Stimulated activated CD4-positive, alpha-beta T cell treated with anti-CD3 and anti-CD28 coated beads, Interleukin-1b, Interleukin-23, amount 100 ng/mL, for 48 hours (primary cell): ENCODE results near the gene DENND1A.
"Not testable (repeated sequence)": the region's sequence is repeated elsewhere in the genome, so short reads cannot be mapped to it uniquely, and the experiment has no call there.

Experiments
- DNase-seq: peaks from one replicate; pipeline ENCODE4 v3.0.0-alpha.2; 2020

DENND1A gene

DNA sequence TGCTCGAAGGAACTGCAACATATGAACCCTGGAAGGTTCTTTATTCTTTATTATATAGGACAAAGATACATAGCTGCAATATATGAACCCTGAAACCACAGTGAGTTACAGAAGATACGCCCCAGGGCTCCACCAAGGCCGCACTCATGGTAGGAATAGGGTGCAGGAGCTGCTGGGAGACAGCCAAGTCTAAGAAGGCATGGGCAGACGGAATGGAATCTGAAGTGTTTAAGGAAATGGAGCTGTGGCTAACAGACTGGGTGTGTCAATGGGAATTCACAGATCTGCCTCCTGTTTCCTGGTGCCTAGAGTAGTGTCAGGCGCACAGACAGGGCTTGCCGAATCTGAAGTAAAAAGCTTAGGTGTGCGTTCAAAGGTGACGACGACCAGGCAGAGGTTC lies 286.4 kb downstream of the DENND1A start:
- no peak for DNase-seq

DNA sequence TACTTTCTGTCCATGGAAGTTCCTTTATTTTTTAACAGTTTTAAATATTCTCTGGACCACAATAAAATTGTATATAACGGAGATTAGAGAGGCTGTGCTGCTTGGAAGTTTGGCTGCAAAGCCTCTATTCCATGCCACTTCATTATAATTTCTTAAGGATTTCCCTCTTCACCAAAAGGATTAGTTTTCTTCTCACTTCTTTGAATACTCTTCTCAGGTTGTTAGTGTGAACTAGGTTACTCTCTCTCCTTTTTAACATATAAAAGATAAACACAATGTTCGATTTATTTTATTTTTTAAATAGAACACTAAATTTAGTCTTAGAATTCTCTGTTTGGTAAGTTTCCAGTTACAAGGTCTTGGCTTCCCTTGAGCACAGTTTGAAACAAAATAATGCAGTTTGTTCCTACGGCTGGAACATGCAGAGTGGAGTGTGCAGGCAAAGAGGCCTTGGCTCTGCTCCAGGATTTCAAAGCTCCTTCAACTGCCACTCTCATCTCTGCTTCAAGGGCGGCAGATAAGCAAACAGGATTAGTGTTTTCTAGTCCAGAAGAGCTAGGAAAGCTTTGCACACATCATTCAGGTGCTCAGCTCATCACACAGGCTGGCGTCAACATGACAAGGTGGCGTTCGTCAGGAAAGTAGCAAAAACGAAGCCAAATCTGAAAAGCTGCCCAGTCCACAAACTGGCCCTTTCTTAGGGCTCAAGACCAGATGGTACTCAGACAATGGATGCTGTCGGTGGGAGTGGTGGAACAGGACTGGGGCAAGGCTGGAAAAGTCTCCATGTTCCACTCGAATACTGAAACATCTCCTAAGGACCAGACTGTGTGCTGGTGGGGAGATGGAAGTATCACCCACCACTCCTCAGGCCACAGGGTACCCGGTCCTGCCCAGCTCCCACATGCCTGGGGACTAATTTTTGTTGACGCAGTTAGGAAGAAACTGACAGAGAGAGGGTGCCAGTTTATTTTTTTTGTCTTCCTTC lies 287.3 kb downstream of the DENND1A start:
- DNase-seq, result no peak

DNA sequence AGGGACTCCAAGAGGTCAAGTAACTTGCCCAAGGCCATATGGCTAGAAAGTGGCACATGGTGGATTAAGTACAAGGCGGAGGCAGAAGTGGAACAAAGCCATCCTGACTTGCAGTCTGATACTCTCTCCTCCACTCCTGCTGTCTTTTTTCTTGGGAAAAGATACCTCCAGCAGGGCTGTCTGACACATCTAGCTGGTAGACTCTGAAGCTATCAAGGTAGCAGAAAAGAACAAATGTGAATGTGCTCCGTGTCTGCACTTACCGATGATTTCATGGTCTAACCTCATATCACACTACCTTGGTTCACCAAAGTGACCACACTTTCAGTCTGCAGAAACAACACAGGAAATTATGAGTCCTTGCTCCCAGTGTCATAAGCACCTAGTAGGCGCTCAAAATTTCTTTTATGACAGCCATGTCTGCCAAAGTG lies 289.1 kb downstream of the DENND1A start:
- peak; percentile 20 for DNase-seq

DNA sequence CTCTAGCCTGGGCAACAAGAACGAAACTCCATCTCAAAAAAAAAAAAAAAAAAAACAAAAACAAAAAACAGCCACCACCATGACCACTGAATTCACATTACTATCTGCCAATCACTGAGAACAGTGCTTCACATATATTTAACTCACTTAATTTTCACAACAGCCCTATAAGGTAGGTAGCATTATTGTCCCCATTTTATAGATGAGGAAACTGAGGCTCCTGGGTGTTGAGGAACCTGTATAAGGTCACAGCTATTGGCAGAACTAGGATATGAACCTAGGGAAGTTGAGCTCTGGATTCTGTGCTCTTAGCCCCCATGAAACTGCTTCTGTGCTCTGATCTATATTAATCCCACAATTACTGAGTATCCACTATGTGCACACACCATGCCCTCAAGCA lies 290.2 kb downstream of the DENND1A start:
- DNase-seq, result no peak

DNA sequence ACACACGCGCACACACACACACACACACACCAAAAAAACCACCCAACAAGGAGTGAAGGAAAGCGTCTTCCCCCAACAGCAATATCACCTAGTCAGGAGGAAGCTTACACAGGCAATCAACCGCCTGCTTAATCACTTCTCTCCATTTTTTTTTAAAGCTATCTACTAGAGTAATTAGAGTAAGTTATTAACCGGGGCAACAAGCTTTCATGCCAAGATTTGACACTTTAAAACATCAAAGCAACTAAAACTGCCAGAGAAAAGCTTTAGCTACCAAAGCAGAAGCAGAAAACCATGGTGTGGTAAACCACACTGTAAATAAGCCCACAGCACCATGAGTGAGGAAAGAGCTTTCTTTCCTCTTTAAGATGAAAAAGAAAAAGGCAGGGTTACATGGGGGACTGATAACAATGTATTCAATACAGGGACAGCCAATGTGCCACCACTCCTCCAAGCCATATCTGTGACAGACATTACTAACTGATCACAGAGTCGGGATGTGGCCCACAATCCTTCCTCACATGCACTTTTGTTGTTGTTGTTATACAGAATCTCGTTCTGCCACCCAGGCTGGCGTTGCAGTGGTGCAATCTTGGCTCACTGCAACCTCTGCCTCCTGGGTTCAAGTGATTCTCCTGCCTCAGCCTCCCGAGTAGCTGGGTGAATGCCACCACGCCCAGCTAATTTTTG lies 291.8 kb downstream of the DENND1A start:
- DNase-seq, result no peak

DNA sequence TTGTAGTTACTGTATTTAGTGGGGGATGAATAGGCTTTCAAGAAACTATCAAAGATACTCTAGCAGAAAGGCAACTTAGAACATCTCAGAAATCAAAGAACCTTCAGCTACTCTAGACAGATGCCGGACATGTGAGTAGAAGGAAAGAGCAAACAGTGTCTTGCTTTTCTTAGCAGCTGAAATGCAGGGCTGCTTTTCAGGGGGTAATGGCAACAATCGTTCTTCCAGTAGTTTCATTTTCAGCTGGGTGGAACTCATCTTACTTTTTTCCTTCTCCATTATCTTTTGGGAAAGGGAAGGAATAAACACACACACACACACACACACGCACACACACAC lies 292.4 kb downstream of the DENND1A start:
- DNase-seq, result no peak

DNA sequence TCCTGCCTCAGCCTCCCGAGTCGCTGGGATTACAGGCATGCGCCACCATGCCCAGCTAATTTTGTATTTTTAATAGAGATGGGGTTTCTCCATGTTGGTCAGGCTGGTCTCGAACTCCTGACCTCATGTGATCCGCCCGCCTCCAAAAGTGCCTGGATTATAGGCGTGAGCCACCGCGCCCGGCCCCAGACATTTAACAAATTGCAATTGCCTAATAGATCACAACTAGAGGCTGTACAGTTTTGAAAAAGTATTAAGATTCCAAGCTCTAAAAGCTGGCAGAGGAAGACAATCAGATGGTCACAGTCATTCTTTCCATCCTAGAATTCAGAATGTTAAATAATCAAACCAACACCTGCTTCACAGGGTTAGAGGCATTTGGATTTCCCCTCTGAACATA lies 293.1 kb downstream of the DENND1A start:
- not testable (repeated sequence) for DNase-seq

DNA sequence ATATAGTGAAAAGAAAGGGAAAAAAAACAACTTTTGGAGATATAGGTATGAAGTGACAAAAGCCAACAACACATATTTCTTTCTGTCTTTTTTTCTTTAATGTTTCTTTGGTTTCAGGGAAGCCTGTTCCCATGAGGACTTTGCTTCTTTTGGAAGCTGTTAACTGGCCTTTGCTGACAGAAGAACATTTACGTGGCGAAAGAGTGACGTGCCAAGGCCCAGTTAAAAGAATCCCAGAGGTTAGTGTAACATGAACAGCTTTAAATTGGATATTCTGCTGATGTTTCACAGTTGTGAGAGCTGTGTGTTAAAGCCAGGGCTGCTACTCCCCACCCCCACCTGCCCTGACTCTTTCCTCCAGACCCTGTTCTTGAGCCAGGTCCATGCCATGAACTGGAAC lies 298.1 kb downstream of the DENND1A start:
- DNase-seq, result no peak

DNA sequence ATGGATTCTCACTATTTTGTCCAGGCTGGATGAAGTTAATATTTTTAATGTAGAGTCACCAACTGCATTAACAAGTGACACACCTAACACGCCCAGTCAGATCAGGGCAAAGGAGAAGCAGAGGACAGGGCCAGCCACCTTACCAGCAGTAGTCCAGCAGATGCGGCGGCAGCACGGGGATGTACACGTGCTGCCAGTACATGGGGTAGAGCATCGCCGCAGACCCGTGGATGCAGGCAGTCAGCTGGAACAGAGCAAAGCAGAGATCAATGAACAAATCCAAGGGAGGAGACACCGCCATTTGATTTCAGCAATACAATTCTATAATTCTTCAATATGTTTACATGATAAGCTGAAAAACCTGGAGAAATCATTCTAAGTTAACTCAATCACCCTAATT lies 299.7 kb downstream of the DENND1A start:
- no peak for DNase-seq

DNA sequence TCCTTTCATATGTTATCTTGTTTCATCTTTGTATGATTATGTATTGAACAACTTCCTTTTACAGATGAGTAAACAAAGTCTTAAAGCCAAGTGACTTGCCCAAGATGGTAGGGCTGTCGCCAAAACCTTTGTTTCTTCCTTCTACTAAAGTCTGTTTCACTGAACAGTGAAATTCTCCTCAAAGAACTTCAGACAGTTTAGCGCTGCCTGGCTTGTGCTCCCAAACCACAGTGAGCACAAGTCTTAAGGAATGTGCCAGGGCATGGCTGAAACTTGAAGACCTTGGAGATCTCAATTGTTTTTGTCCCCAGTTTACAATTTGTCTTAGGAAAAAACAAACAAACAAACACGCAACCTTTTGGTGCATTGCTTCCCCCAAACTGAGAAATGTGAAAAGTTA lies 300.4 kb downstream of the DENND1A start:
- no peak for DNase-seq

DNA sequence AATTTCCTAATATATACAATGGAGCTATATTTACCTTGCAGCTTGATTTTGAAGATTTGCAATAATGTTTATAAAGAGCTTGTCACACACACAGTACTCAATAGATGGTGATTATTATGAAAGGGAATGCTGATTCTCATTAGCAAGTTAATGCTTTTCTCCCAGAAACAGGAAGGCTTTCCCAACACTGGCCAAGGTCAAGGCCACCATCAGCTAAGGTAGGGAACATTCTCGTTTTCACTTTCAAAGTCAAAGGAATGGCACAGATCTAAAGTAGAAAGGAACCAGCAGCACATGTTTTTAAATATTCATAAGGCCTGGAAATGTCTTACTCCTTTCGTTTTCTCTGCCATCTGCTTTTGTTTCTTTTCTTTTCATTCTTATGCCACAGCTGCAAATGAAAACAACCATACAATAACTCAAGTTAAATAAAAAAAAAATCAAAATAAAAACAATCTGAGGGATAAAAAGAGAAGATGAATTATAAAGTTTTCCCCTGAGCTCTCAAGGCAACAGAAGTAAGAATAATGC lies 307.1 kb downstream of the DENND1A start:
- no peak for DNase-seq

DNA sequence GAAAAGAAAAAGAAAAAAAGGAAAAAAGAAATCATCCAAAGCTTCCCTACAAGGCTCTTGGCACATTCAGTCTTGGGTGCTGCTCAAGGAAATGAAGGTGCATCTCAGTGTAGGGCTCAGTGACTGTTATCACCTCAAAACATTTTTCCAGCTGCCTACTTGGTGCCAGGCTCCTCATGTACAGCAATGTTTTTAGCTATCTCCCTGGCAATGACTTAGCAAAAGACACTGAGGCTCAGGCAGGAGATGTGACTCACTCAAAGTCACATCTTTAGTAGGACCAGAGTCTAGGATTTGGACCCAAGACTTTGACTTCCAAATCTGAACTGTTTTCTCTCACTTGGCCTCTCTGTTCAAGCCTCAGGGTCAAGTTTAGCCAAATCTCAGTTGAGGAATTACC lies 309.7 kb downstream of the DENND1A start:
- no peak for DNase-seq

DNA sequence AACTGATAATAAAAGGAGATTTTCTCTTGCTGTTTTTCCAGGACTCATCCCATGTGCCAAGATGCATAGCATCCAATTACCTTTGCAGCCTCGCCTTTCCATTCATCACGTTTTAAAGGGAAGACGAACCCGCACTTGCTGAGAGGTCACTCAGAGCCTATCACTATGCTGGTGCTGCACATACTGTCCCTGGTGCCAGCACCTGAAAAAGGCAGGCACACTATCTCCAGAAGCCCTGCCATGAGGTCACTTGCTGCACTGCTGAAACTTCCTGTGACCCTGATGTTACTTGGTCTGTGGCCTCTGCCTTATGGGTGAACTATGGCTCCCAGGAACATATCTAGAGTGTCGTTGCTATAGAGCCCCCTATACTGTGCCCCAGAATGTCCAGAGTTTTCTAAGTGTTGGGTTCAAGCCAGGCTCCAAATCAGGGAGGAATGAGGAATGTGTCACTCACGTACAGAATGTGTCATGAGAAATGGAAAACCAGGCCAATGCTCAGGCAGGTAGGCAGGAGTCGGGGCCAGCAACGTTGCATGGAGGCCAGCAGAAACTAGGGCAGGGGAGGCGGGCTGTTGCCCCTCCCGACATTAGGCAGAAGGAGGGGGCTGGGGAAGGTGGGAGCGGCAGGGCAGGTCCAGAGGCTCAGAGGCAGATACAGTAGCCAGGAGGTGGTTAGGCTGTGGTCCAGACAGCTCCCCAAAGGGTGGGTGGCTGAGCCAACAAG lies 311.8 kb downstream of the DENND1A start:
- DNase-seq, result no peak

DNA sequence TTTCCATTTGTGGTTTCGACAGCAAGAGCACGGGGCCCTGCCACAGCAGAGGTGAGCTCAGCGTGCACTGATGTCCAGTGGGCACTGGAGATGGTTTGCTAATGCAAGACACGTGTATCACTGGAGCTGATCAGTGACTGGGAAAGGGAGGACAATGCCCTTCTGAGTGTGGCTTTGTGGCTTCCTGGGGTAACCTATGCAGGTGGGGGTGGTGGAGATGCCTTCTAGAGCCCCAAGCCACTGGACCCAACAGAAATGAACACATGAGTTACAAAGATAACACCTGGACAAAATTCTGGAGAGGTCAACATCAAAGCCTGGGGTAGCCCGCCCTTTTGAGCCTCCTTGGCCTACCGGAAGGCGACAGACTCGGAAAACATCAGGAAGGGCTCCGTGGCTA lies 312.6 kb downstream of the DENND1A start:
- no peak for DNase-seq

DNA sequence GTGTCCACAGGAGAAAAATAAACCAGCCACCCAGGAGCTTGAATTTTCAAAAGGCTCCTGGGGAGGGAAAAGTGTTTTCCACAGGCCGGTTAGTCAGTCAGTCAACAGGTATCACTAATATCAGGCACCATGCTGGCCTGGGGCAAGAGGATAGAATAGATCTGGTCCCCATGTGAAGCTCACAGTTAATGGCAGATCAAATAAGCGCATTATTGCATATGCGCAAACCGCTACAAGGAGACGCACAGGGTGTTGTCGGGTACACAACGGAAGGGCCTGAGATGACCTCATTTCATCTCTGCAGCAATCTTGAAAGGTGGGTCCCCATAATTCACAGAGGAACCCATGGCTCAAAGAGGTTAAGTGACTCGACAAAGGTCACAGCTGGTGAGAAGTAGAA lies 313.2 kb downstream of the DENND1A start:
- DNase-seq, result no peak

DNA sequence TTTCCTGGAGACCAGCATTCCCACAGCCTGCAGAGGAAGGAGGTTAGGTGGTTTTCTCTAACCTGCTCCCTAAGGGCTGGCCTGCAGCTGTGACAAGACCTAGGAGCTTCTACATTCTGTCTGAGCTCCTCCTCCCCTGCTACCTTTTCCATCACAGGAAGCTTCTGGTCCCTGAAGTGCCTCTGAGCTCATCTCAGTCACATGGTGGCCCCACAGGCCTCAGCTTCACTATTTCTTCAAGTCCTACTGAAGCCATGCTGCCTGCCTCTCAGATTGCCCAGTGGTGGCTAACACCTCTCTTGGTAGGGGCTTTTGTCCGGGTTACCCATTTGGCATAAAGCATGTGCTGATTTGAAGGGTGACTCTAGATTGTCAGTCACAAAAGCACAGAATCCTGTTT lies 314.5 kb downstream of the DENND1A start:
- DNase-seq, result no peak

DNA sequence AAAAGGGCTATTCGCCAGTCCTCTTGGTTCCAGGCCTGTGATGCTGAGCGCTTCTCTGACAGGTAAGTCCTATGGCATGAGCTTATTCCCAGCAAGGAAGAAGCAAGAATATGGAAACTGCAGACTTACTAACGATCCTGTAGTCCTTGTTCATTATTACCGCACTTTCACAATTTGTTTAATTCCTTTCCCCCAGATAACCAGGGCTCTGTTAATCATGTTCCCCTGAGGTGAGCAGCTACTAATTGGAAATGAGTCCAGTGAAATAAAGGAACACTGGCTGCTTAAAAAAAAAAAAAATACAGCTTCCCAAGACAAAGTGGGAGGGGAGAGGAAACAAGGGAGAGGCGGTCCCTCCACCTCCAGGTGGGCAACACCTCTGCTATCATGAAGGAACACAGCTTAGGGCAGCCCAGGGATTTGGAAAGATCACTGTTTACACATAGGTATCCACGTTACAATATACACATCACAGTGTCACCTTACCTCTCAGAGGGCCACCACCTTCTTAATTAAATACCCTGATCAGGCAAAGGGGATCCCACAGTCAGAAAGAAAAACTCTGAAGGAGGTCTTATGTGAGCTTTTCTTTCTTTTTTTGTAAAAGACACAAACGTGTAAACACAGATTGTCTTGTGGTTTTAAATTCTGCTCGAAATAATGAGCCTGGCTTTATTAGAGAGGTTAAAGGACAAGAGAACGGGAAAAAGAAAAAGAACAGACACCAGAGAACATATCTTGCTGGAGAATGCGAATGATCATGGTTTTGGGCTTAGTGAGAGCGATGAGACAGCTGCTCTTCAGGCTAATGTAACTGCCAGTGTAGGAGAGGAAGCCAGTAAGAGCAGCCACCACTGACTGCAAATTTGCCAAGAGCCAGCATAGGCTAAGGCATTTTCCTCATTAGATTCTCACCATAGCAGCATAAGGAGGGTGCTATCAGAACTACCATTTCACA lies 315.3 kb downstream of the DENND1A start:
- DNase-seq, result no peak

DNA sequence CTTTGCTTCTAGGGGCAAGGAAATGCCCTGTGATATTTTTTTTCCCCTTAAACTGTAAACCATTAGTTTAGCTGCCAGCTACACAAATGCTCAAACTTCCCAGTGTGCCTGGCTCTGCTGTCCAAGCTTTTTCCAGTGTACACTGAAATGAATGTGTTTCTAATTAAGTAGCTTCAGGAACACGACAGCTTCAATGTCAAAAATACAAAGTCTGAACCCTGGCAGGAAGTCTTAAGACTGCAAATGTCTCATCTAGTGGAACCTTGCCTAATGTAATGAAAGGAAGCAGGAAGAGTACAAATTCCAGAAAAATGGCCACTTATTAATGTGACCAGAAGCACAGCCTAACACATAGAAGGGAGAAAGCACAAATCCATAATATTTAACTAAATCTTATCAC lies 318.7 kb downstream of the DENND1A start:
- DNase-seq, result no peak

DNA sequence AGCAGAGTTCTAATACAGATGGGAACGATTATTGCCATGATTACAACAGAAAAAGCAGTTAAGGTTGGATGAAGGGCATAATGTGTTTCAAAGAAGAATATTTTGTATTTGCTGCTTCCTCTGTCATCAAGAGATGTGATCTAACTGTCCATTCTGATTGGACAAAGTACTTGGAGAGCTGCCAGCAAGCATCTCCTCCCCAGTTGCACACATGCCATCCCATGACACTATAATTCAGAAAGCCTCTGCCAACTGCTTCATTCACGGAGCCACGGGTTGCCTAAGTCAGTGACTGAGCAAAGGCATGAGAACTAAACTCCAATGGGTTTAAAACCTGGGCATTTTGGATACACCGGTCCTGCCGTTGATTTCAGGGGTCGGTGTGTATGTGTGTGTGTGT lies 320.1 kb downstream of the DENND1A start:
- DNase-seq, result no peak

DNA sequence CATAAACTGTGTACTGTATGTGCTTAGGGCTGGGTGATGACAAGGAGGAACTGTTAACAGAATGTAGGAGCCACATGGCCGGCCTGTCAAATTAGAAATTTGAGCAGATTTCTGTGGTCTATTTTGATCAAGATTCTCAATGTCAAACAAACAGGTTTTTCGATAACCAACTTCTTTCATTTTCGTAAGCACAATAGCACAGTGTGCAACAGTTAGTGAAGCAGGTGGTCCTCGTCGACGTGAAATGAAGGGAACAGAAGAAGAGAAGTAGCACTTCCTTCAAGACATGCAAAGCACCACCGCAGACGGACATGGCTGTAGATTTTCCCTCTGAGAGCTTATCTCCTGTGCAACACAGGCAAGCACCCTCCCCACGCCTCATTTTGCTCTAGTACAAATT lies 321.8 kb downstream of the DENND1A start:
- DNase-seq, result no peak

DNA sequence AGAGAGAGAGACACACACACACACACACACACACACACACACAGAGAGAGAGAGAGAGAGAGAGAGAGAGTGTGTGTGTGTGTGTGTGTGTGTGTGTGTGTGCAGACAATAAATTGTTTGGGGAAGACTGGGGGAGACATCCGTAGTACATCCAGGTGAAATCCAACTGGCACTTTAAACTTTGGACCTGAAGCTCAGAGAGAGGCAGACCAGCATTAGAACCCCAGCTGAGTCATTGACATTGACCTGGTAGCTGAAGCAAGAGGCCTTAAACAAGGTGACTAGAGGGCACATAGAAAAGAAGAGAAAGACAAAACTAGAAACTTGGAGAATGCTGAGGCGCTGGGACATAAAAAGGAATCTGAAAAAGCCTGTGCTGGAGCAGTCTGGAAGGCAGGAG lies 322.4 kb downstream of the DENND1A start:
- DNase-seq, result no peak

DNA sequence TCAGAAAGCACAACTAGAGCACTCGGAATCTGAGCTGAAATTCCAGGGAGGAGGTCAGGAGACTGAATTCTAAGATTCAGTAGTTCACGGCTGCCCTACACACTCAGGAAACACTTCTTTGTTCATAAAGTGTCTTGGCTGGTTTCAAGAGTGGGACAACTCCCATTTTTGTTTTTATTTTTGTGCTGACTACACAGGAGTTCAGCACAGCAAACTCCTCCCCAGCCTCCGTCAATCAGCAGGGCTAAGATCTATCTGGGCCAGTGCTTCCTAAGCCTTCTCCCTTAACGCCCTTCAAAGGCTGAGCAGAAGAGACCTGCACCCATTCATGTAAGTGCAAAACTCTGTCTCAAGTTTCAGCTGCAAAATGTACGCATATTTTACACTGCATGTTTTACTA lies 323.8 kb downstream of the DENND1A start:
- DNase-seq, result no peak
